HG03060 (cell line): ENCODE measurements around the gene BRINP3.

ENCODE experiments used
- ATAC-seq: cut with Tn5 transposase; IDR thresholded peaks from one replicate; pipeline ENCODE4 v1.9.1; 2021; ENCODE audit warnings: low read depth, moderate number of reproducible peaks; ENCODE audit not compliant: unreplicated experiment

Gene BRINP3

DNA sequence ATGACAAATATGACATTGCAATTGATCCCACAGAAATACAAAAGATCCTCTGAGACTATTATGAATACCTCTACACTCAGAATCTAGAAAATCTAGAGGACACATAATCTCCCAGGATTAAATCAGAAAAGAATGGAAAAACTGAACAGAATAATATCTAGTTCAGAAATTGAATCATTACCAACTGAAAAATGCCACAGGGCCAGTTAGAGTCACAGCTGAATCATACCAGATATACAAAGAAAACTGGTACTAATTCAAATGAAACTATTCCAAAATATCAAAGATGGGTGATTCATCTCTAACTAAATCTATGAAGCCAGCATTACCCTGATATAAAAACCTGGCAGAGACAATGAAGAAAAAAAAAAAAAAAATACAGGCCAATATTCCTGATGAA is 149.3 kb downstream of the BRINP3 start:
- no peak for ATAC-seq

DNA sequence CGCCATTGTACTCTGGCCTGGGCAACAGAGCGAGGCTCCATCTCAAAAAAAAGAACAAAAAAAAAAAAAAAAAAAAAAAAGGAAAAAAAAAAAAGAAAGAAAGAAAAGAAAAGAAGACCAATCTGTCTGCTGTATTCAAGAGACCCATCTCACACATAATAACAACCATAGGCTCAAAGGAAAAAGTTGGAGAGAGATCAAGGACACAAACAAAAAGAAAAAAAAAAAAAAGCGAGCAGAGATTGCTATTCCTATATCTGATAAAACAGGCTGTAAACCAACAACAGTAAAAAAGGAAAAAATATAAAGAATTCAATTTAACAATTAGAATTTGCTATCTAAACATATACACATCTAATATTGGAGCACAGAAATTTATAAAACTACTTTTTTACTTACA is 150.4 kb downstream of the BRINP3 start:
- ATAC-seq = no peak

DNA sequence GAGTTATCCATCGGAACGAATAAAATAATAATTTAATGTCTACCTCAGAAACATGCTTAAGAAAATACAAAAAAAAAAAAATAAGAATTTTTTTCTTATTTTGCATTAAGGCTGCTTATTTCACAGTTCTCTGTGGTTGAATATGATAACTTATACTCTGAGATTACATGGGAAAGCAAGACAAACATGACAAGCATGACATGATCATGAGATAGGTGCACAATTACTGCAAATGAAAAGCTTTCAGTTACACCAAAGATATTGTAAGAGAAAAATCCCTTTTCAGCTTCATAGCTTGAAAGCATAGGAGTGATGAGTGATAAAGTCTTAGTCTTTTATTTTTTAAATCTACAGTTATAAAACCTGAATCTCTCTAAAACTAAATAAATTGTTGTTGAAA is 154.1 kb downstream of the BRINP3 start:
- ATAC-seq = no peak

DNA sequence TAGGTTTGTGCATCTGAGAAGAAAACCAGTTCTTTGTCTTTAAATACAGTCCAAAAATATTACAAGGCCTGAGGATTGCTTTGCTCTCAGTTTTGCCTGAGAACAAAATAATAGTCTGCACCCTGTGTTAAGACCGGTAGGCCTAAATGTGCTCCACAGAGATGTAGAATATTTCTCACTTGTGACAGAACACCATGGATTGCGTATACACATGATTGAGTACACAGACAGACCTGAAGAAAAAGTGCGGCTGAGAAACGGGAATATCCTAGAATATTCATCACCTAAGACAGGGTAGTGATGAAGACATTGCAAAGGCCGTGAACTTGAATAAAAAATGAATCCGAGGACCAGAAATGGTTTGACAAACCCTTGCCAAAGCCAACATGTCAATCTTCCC is 155.4 kb downstream of the BRINP3 start:
- ATAC-seq = no peak

DNA sequence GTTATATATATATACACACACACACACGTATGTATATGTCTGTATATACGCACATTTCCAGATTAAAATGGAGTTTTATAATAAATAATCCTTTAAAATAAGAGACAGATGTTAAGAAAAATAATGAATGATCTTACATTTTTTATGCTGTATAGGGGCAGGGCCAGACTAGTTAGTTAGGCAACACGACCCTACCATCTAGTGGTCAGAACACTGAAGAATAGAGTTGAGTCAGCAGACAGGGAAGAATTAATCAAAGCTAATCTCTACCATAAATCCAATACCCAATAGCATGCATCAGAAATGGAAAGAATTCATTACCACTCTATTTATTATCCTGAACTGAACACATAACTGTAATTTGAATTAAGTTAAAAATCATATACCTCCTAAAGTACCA is 156.7 kb downstream of the BRINP3 start:
- ATAC-seq = no peak

DNA sequence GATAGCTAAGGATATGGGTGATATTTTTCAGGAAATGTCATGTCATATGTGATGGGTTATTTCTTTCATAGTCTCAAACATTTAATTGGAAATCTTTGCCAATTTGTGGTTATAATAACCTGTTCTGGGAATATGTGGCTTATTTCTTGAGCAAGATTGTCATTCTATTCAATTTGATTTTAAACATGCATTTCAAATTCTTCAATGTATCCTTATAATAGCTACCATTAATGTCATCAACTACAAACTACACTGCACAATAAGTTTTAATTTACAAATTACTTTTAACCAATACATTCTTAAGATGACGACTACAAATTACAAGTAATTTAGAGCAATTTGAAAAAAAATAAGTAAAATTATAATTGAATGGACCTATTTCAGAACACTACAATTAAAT is 164.9 kb downstream of the BRINP3 start:
- ATAC-seq = no peak

DNA sequence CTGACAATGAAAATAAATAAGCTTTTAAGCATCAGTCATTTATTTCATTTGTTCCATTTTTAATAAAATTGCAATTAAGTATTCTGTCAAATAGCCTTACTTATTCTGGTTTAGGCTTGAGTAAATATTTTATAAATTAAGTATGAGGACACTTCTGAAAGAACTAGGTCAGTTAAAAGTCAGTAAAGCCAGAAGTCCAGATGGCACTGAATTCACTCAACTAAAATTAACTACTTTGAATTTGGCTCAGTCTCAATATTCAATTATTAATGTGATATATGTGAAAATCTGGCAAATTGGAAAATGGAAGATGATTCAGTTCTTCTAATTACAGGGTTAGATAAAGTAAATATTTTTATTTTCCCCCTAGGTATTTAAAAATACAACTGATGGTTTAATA is 174.2 kb downstream of the BRINP3 start:
- no peak for ATAC-seq

DNA sequence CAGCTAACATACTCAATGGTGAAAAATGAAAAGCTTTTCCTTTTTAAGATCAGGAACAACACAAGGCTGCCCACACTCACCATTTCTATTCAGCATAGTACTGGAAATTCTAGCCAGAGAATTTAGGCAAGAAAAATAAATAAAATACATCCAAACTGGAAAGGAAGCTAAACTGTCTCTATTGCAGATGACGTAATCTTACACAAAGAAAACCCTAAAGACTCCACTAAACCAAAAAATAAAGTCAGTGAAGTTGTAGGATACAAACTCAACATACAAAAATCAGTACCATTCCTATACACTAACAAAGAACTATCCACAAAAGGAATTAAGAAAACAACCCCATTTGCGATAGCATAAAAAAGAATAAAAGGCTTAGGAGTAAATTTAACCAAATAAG is 181.2 kb downstream of the BRINP3 start:
- ATAC-seq = no peak

DNA sequence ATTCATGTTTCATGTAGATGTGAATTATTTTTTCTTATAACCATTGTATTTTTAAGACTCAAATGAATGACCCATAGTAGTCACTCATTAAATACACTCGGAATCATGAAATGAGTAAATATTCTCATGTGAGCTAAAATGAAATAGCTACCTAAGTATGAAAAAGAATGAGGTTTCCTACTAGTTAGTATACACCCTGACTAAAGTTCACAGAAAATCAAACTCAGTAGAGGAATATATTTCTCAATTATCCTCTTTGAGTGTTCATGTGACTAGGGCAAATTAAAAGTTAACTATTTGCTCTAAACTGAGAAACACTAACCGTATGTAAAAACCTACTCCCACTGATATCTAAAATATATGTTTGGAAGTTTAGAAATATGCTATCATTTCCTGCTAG is 187.8 kb downstream of the BRINP3 start:
- no peak for ATAC-seq

DNA sequence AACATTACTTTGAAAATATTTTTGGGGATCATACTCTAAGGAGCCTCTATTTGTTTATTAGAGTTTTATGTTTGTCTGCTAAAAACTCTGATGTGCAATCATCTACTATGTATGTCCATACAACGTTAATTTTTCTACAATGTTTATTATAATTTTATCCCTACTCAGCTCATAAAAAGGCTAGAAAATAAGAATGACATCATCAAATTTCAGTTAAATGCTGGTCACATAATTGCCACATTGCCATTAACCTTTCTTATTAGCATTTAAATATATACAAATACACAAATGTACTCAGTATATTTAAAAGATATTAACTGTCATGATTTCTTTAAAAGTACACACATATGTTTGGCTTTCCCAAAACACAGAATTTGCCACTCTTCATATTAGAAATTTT is 191.6 kb downstream of the BRINP3 start:
- ATAC-seq = no peak

DNA sequence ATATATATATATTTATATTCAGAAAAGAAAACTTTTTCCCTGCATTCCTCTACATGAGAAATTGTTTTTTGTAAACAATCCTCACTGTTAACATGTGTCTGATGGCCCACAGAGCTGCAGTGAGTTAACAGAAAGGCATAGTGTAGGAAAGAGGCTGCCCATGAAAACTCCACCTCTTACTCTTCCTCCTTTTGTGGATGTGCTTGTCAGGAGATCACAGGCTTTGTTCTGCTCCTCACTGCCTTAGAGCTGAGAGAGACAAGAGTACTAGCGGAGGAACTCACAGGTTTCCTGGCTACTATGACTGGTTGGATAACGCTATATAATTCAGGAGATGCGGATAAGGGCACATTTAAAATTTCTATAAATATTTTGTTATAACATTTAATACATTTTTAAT is 200.6 kb downstream of the BRINP3 start:
- no peak for ATAC-seq

DNA sequence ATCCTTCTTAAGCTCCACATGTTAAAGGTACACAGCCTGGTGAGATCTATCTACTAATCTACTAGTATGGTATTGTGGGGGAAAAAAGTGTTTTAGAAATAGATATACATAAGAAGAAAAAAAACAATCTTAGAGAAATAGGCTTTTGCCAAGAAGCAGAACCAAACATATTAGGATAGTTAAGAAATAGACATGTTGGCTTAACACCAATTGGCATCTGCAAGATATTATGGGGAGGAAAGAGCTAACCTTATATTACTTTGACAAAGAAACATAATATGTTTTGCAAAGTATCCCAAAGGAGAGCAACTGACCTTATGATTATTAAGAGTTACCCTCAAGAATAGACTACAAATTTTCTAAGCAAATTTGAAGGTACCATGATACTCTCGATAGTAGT is 202.9 kb downstream of the BRINP3 start:
- no peak for ATAC-seq

DNA sequence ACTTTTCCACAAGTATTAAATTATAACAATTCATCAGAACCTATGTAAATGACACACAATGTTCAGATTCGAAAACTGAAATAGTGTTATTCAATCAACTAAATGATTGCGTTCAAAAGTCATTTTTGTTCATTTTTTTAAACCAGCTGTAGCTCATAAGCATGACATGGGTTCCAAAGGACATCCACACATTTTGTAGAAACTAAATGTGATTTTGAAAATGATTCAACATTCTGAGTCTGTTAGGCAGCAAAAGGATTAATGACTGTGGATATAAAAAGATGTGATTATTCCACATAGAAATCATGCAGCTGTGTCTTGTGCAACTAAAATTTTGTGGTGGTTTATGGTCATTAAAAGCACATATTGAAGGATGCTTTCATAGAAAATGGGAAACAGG is 204.5 kb downstream of the BRINP3 start:
- no peak for ATAC-seq

DNA sequence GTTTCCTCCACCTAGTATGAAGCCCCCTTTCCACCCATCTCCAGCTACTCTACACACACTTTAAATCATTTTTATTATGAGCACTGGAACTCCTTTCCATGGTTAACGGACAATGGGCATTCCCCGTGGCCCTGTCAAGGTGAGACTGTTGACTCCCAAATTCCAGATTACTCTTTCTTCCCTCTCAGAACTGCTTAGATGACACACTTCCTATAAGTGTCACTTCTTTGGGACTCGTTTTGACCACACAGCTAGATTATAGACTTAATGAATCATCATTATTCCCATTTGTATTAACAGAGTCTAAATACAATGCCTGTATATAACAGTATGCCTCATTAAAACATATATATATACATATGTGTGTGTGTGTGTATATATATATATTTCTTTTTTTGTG is 215.1 kb downstream of the BRINP3 start:
- ATAC-seq = no peak

DNA sequence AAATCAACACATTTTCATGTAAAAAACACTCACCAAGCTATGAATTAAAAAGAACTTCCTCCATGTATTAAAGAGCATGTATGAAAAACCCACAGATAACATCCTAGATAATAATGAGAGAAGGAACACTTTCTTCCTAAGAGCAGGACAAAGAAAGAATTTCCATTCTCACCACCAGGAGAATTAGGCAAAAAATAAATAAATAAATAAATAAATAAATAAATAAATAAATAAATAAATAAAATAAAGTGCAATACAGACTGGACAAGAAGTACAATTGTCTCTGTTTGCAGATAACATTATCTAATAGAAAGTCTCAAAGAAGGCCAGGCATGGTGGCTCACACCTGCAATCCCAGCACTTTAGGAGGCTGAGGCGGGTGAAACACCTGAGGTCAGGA is 218.2 kb downstream of the BRINP3 start:
- no peak for ATAC-seq

DNA sequence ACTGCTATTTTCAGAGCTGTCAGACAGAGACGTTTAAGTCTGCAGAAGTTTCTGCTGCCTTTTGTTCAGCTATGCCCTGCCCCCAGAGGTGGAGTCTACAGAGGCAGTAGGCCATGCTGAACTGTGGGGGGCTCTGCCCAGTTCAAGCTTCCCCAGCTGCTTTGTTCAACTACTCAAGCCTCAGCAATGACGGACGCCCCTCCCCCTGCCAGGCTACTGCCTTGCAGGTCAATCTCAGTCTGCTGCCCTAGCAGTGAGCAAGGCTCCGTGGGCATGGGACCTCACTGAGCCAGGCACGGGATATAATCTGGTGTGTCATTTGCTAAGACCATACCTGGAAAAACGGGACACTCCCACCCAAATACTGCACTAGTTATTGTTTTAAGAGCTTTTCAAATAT is 219.7 kb downstream of the BRINP3 start:
- ATAC-seq = no peak

DNA sequence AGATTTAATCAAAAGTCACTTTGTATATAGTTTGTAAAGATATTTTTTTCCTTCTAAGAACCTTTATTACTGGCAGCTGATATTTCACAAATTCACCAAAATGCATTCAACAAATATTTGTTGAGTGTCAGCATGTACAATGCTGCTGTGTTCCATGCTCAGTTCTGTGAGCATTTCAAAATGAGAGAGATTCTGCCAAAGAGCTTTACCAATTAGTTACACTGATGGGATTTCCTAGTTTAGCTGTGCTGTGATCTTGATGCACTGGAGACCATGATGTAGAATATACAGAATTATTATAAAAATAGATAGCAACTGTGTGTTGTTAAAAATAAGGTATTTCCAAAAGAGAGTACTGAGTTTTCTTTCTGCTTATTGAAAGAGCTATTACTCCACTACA is 225.6 kb downstream of the BRINP3 start:
- ATAC-seq = no peak

DNA sequence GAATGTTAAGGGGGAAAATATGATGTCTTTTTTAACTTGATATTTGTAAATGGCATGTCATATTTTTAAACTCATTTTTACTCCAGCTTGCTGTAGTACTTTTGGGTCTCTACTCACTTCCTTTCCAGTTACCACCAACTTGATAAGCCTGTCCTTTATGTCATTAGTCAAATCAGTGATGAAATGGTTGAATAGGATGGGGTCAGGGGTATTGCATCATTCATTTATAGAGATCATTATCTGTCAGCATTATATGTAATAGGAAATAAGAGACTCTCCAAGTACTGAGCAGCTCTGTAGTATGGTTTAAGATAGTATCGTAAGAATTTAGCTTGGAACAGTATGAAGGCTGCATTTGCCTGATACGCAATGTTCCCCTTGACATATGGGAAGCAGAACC is 227.3 kb downstream of the BRINP3 start:
- ATAC-seq = no peak

DNA sequence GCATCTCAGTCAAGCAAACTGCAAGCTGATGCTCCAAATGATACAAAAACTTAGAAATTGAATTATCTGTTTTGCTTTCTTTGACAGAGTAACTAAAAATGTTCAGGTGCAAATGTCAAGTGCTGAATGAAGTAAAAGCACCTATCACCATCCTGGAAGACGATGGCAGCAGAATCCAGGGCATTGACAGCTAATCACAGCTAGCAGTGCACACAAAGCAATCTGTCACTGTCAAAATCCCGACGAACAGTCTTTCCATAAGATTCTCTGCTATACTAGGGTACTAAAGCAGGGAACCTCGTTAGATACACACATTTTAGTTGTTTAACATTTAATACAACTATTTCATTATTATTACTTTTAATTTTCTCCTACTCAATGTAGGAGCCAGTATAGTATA is 233.3 kb downstream of the BRINP3 start:
- ATAC-seq = no peak

DNA sequence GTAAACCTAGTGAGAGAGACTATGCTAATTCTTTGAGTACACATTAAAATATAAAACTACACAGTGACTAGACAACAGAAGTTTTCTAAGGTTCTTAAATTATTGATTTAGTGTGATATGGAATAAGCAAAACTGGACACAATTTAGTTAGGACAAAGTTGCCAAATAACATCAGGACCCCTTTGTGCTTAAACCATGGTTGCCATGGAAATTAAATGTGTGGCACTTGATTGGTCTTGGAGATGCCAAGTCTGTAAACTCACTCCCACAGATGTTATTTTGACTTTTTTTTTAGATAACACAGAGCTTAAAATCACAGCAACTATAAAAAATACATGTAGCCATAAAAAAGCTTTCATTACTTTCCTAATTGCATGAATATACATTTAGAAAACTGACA is 234.6 kb downstream of the BRINP3 start:
- ATAC-seq = no peak

DNA sequence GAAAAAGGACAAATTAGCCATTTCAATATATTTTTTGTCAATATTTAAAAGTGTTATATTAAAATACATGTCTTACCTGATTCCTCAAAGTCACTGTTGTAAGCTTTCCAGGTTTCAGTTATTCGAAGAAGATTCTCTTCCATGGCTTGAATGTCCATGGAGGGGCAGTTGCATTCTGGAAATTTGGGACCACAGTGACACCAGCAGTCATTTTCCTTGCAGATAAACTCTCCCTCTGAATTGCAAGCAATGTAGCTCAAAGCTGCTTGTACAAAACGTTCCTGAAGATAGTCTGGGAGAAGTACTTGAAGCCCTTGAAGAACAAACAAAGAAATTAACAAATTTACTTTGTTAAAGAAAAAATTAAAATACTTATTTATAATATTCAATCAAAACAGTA is 251.7 kb downstream of the BRINP3 start:
- no peak for ATAC-seq

DNA sequence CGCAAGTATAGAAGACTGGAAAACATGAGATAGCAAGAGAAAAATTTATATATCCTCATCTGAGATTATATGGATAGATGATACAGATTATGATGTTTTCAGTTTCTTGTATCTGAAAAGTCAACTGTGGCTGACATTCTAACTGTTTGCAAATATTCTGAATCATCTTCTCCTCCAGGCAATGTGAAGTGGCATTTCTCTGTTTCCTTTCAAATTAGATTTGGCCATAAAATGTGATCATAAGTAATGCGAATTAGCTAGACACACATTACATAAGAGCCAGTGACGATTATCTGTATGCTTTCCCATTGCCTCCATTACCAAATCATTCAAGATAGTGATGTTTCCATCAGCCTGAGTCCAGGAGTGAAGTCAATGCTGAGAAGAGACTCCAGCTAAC is 265.2 kb downstream of the BRINP3 start:
- no peak for ATAC-seq

DNA sequence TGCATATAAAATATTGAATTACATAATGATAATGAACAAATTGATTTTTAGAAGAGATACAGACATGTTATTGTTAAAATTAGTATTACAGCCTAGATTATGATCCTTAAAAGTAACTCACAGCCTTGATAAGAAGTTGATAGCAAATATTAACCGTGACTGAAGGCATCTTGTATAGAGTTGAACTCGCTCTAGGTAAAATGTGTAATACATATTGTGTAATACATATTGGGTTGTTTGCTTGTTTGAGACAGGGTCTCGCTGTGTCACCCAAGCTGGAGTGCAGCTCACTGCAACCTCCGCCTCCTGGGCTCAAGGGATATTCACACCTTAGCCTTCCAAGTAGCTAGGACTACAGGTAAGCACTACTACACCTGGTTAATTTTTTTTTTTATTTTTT is 269.9 kb downstream of the BRINP3 start:
- ATAC-seq = no peak

DNA sequence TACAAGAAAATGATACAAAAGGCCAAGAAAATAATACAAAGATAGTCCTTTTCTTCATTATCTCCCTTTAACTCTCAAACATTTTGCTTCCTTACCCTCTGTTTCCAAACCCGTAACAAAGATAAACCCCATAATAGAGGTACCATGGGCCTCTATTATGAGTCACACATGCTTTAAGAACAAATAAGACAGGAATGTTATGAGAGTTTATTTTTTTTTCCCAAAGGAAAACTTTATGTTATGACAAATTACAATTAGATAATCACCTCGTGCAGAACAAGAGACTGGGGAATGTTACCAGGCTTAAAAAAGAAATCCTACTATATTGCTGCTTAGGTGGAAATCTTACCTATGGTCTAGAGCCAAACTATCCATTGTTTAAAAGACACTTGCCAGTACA is 272.0 kb downstream of the BRINP3 start:
- no peak for ATAC-seq
